NT2/D1 (cell line): ENCODE data around the gene SNRPA.

Experiments used
- SUZ12 ChIP-seq: IDR thresholded peaks from 2 replicates; pipeline ENCODE4 v1.6.1; 2011; ENCODE audit not compliant: insufficient read length, insufficient read depth; ENCODE audit errors: extremely low read depth
- YY1 ChIP-seq: IDR thresholded peaks from 2 replicates; pipeline ENCODE4 v1.6.1; 2011; ENCODE audit not compliant: insufficient read length, insufficient read depth
- ZNF274 ChIP-seq: IDR thresholded peaks from 2 replicates; pipeline ENCODE4 v1.6.1; 2011; ENCODE audit warnings: mild to moderate bottlenecking, low read depth, low read length

DNA sequence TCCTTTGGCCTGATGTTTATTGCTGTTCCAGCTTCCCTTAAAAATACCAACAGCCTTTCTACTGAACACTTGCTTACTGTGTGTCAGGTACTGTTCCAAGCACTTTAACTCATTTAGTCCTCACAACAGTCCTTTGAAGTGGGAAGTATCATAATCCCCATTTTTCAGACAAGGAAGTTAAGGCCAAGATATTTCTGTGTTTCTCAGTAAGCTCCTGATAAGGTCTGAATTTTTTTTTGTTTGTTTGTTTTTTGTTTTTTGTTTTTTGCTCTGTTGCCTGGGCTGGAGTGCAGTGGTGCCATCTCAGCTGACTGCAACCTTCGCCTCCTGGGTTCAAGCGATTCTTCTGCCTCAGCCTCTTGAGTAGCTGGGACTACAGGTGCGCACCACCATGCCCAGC, 7.5 kb downstream of the SNRPA start:
- TF ChIP-seq YY1 (no peak), ZNF274 (no peak), SUZ12 (no peak)
